Stomach (tissue), 4 donors: Measurements from ENCODE around the gene P3H4.

Experiments used
- EP300 ChIP-seq: sonication (generic); formaldehyde crosslinking; IDR thresholded peaks from one replicate; pipeline ENCODE4 v1.6.1; 2017; ENCODE audit warnings: antibody characterized with exemption
- POLR2A ChIP-seq, 4 donors: fragments of 450-650 bp; IDR thresholded peaks; one replicate each; pipeline ENCODE4 v1.6.1; 2016; ENCODE audit warnings: antibody characterized with exemption in 4 of 4, control low read depth in 2 of 4, mild to moderate bottlenecking in 1 of 4, moderate library complexity in 1 of 4
- TF ChIP-seq, protein P1 (sequence below), 7 experiments: fragments of 450-650 bp in 4 of 7; fragments of 200-600 bp in 3 of 7; sonication (generic) in 3 of 7; IDR thresholded peaks; one replicate each; pipeline ENCODE4 v1.5.1; 2016 to 2019; ENCODE audit warnings: antibody characterized with exemption in 7 of 7, control low read depth in 2 of 7, mild to moderate bottlenecking in 1 of 7

DNA sequence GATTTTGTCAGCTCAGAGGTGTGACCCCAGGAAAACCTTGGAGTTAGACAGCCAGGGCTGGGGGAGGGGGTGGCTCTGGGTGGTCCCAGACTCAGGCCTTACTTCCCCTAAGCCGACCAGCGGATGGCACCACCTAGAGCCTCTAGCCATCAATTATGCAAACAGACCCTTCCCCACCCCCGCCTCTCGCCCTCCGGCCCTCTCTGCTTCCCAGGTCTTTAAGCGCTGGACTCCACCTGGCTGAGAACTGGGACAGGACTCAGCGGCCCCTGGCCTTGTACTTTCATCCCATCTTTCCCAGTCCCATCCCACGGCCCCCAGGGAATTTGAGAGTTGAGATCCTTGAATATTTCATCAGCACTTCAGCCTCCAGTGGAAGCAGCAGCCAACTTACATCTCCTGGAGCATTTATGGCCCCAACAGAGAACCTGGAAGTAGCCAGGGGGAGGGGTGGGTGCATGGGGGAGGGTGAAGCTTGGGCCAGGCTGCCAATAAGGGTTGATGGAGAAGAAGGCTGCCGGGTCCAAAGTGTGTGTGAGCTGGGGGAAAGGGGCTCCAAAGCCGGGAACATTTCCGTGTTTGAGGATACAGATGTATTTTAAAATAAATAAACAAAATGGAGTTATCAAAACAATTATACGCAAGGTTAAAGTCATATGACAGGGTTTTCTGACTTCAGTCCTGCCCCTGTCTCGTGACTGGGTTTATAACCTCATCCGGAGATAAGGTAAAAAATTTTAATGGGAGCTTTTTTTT lies 17.8 kb downstream of the P3H4 start:
- TF ChIP-seq EP300 (no peak), POLR2A (IDR thresholded peaks at IDR 0.05) (no peak)
- TF ChIP-seq, protein P1, sequence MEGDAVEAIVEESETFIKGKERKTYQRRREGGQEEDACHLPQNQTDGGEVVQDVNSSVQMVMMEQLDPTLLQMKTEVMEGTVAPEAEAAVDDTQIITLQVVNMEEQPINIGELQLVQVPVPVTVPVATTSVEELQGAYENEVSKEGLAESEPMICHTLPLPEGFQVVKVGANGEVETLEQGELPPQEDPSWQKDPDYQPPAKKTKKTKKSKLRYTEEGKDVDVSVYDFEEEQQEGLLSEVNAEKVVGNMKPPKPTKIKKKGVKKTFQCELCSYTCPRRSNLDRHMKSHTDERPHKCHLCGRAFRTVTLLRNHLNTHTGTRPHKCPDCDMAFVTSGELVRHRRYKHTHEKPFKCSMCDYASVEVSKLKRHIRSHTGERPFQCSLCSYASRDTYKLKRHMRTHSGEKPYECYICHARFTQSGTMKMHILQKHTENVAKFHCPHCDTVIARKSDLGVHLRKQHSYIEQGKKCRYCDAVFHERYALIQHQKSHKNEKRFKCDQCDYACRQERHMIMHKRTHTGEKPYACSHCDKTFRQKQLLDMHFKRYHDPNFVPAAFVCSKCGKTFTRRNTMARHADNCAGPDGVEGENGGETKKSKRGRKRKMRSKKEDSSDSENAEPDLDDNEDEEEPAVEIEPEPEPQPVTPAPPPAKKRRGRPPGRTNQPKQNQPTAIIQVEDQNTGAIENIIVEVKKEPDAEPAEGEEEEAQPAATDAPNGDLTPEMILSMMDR (IDR thresholded peaks at IDR 0.05) = no peak
